Bronchial epithelial cell (primary cell): Measurements from ENCODE around the gene NDUFAF2. TPM values are rescaled to one million over a fixed set of nuclear protein-coding genes. Genes with fewer than 3 reads are reported as not detected.
A peak's percentile ranks its signal among the peaks of the same experiment; 100 is the strongest.

Source experiments
- DNase-seq: peaks from one replicate; pipeline ENCODE4 v3.0.0-alpha.2; 2010; ENCODE audit warnings: low read depth
- FAIRE-seq: peaks from 2 replicates; lab custom pipeline; 2011; peaks lifted over from hg19 to GRCh38; lab: Jason Lieb, UNC
- H3K27me3 ChIP-seq: 2 replicates; pipeline ENCODE4 v1.5.1; 2011; ENCODE audit warnings: low read length; ENCODE audit not compliant: control insufficient read depth, insufficient read depth
- H3K36me3 ChIP-seq: 2 replicates; pipeline ENCODE4 v1.5.1; 2011; ENCODE audit warnings: low read length; ENCODE audit not compliant: control insufficient read depth, insufficient read depth
- H3K4me3 ChIP-seq: 2 replicates; pipeline ENCODE4 v1.5.1; 2011; ENCODE audit warnings: mild to moderate bottlenecking, low read depth, low read length, control low read depth
- CTCF ChIP-seq: IDR thresholded peaks from 2 replicates; pipeline ENCODE4 v1.5.1; 2011; ENCODE audit warnings: mild to moderate bottlenecking, moderate library complexity, low read length, control low read depth, inconsistent platforms; ENCODE audit not compliant: insufficient read depth, severe bottlenecking
- total RNA-seq: library from RNA; depleted of rRNA; stranded (reverse); fragments of >200 nt; gene quantifications from 2 replicates; pipeline ENCODE4 v1.2.1, GENCODE V29; 2014

The NDUFAF2 gene
- total RNA-seq, 1 donor from 2014 or later = 40.5 TPM

GRCh38 chr5:60958712-60959111, 13.7 kb downstream of the NDUFAF2 start:
- FAIRE-seq = no peak
- TF ChIP-seq CTCF = no peak

GRCh38 chr5:60959156-60959555, 14.2 kb downstream of the NDUFAF2 start:
- peak; percentile 36 for DNase-seq
- no peak for FAIRE-seq
- TF ChIP-seq CTCF = no peak
- Histone ChIP-seq H3K4me3 (no peak overlapping the region), H3K27me3 (no peaks in the 10 kb centered on the region), H3K36me3 (no peaks in the 10 kb centered on the region)

More at GRCh38 chr5:60958712-60959111, 13.7 kb downstream of the NDUFAF2 start:
- H3K4me3 ChIP-seq = no peak overlapping the region
- no peaks in the 10 kb centered on the region for H3K27me3 ChIP-seq
- DNase-seq = no peak
- H3K36me3 ChIP-seq = no peaks in the 10 kb centered on the region

- DNase-seq (peak; percentile 21), FAIRE-seq (no peak)
- Histone ChIP-seq H3K4me3 (no peak overlapping the region), H3K36me3 (no peaks in the 10 kb centered on the region), H3K27me3 (no peaks in the 10 kb centered on the region)
- TF ChIP-seq CTCF = peak; percentile 37
Measured at GRCh38 chr5:60960591-60960990, 15.6 kb downstream of the NDUFAF2 start.

GRCh38 chr5:60961685-60962084, 16.7 kb downstream of the NDUFAF2 start:
- no peak for FAIRE-seq
- TF ChIP-seq CTCF = no peak

GRCh38 chr5:60972231-60972630, 27.2 kb downstream of the NDUFAF2 start:
- H3K4me3 ChIP-seq = no peak overlapping the region
- DNase-seq (peak; percentile 15), FAIRE-seq (no peak)
- no peak for TF ChIP-seq CTCF
- no peaks in the 10 kb centered on the region for H3K27me3 ChIP-seq
- H3K36me3 ChIP-seq = no peaks in the 10 kb centered on the region

More at GRCh38 chr5:60961685-60962084, 16.7 kb downstream of the NDUFAF2 start:
- Histone ChIP-seq H3K27me3 (no peaks in the 10 kb centered on the region), H3K4me3 (no peak overlapping the region), H3K36me3 (no peaks in the 10 kb centered on the region)
- no peak for DNase-seq

GRCh38 chr5:60977956-60978737, 33.1 kb downstream of the NDUFAF2 start:
- DNase-seq (no peak), FAIRE-seq (no peak)
- no peak for TF ChIP-seq CTCF
- H3K4me3 ChIP-seq = no peak overlapping the region
- H3K36me3 ChIP-seq = no peaks in the 10 kb centered on the region
- H3K27me3 ChIP-seq = no peaks in the 10 kb centered on the region
